Measurements from ENCODE around the gene UBE2E2.

DNA sequence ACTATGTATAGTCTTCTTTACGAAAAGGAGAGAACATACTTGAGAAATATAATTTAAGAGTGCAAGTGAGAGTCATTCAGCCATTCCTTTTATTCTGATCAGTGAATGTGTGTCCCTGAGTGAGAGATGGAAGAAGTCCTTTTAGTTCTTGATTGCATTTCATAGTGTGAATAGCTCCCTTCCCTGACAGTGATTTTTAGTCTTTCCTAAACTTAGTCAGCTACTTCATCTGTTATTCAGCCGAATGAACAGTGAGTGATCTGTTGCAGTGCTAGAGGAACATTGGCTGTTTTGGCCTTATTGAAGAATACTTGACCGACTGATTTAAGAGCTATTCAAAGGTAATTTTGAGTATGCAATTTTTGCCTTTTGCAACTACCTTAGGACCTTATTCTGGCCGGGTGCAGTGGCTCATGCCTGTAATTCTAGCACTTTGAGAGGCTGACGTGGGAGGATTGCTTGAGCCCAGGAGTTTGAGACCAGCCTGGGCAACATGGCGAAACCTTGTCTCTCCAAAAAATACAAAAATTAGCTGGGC, 45.5 kb downstream of the UBE2E2 start:
- TF ChIP-seq, protein P1, sequence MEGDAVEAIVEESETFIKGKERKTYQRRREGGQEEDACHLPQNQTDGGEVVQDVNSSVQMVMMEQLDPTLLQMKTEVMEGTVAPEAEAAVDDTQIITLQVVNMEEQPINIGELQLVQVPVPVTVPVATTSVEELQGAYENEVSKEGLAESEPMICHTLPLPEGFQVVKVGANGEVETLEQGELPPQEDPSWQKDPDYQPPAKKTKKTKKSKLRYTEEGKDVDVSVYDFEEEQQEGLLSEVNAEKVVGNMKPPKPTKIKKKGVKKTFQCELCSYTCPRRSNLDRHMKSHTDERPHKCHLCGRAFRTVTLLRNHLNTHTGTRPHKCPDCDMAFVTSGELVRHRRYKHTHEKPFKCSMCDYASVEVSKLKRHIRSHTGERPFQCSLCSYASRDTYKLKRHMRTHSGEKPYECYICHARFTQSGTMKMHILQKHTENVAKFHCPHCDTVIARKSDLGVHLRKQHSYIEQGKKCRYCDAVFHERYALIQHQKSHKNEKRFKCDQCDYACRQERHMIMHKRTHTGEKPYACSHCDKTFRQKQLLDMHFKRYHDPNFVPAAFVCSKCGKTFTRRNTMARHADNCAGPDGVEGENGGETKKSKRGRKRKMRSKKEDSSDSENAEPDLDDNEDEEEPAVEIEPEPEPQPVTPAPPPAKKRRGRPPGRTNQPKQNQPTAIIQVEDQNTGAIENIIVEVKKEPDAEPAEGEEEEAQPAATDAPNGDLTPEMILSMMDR (IDR thresholded peaks at IDR 0.05): no peak
- no peak for TF ChIP-seq POLR2A (IDR thresholded peaks at IDR 0.05)

Data from esophagus squamous epithelium (tissue), 4 donors.